Measurements from ENCODE around the gene UBAC1.

DNA sequence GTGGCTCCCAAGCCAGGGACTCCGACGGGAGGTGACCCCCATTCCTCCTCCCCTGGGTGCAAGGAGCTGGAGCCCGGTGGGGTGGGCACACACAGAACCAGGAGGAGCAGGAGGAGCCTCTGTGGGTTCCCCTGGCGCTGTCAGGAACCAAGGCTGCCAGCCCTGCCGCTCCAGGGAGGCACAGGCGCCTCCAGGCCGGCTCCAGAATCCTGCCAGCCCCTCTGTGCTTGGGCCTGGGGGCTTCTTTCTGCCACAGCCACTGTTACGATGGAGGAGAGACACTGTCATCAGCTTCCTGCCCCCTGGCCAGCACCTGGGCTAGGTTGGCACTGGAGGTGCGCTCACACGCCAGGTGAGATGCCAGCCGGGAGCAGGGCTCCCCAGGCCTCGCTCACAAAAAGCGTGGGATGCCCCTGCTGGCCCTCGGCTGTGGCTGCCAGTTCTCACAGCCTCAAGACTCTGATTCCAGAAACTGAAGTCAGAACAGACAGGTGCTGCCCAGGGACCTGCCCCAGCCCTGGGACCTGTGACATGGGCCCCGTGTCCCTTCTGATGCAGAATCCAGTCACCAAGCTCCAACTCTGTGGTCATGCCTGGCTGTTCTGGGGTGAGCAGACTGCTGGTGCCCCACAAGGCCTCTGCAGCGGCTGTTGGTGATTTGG lies 37.4 kb upstream of the UBAC1 start:
- TF ChIP-seq EZH2 (IDR thresholded peaks at IDR 0.05) (no peak), POLR2AphosphoS5 (IDR thresholded peaks at IDR 0.05; ENCODE audit: borderline replicate concordance, low read depth, low read length) (no peak), FOXP2 (optimal IDR thresholded peaks at IDR 0.05; ENCODE audit: control extremely low read depth, extremely low read length, insufficient read depth) (no peak)

Data from SK-N-MC (cell line).